ENCODE results near the gene PAQR4.

Gene PAQR4

DNA sequence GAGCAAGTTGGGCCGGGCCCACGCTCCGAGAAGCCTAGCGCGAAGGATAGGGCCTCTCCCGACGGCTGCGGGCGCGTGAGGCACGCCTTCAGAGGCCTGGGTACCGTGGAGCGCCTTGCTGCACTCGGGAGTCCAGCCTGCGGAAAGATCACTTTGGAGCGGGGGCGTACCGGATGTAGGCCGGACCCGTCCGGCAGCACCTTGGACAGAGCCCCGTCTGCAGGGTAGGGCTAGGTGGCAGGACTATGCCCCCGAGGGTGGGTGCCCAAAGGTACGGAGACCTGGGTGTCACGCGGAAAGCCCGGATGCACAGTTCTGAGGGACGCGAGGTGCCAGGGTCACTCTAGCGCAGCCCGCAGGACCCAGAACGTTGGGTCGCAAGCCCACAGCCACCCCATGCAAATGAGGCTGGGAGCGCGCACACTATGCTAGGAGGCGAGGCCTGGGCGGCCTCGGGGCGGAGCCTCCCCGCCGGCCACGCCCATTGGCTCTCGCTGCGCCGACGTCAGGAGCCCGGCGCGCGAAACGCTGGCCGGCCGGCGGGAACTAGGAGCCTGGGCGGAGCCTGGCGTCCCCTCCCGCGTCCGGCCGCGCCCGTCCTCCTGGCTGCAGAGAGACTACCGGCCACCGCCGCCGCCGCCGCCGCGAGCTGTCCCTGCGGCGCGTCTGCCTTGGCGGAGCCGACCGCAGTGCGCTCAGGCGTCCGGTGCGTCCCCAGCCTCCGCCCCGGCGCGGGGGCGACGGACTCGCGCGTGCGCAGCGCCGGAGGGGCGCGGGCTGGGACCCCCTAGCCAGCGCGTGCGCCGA, at the start of gene PAQR4 (continued):
- TF ChIP-seq WT1 (tag by site-specific recombination; IDR thresholded peaks at IDR 0.05) (no peak; the same call in 1 of the 2 replicates), ZNF157 (tag by site-specific recombination; IDR thresholded peaks at IDR 0.05) (no peak), ZNF16 (tag by site-specific recombination; IDR thresholded peaks at IDR 0.05; ENCODE audit: low read depth) (no peak), ZNF416 (tag by site-specific recombination; IDR thresholded peaks at IDR 0.05) (no peak), OVOL3 (tag by site-specific recombination; IDR thresholded peaks at IDR 0.05) (no peak), MZF1 (tag by site-specific recombination; IDR thresholded peaks at IDR 0.05; ENCODE audit: borderline replicate concordance) (no peak), CTCF (tag by site-specific recombination; IDR thresholded peaks at IDR 0.05) (no peak), ZNF391 (tag by site-specific recombination; IDR thresholded peaks at IDR 0.05; ENCODE audit: borderline replicate concordance, low read depth) (peak; percentile 80; the same call in 1 of the 2 replicates), ZNF10 (tag by site-specific recombination; IDR thresholded peaks at IDR 0.05) (0 out of 2 replicates have a peak, but pooled peaks have one; percentile 4), ZFP41 (tag by site-specific recombination; IDR thresholded peaks at IDR 0.05; ENCODE audit: borderline replicate concordance) (no peak), ZNF48 (tag by site-specific recombination; IDR thresholded peaks at IDR 0.05) (no peak), ZNF639 (tag by site-specific recombination; IDR thresholded peaks at IDR 0.05) (peak; percentile 70; the same call in 1 of the 2 replicates), ZNF404 (tag by site-specific recombination; IDR thresholded peaks at IDR 0.05) (no peak), ZNF561 (tag by site-specific recombination; IDR thresholded peaks at IDR 0.05; ENCODE audit: borderline replicate concordance) (0 out of 2 replicates have a peak, but pooled peaks have one; percentile 30), SCRT2 (tag by site-specific recombination; IDR thresholded peaks at IDR 0.05) (no peak), ZNF558 (tag by site-specific recombination; IDR thresholded peaks at IDR 0.05) (no peak), ZNF645 (tag by site-specific recombination; IDR thresholded peaks at IDR 0.05) (no peak), ZSCAN30 (tag by site-specific recombination; IDR thresholded peaks at IDR 0.05) (no peak), ZNF580 (tag by site-specific recombination; IDR thresholded peaks at IDR 0.05) (peak; percentile 79; the same call in 1 of the 2 replicates), ZNF138 (tag by site-specific recombination; IDR thresholded peaks at IDR 0.05; ENCODE audit: borderline replicate concordance) (no peak)
- TF ChIP-seq, protein P1, sequence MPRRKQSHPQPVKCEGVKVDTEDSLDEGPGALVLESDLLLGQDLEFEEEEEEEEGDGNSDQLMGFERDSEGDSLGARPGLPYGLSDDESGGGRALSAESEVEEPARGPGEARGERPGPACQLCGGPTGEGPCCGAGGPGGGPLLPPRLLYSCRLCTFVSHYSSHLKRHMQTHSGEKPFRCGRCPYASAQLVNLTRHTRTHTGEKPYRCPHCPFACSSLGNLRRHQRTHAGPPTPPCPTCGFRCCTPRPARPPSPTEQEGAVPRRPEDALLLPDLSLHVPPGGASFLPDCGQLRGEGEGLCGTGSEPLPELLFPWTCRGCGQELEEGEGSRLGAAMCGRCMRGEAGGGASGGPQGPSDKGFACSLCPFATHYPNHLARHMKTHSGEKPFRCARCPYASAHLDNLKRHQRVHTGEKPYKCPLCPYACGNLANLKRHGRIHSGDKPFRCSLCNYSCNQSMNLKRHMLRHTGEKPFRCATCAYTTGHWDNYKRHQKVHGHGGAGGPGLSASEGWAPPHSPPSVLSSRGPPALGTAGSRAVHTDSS (tag by site-specific recombination; IDR thresholded peaks at IDR 0.05), result no peak
- TF ChIP-seq, protein P2, sequence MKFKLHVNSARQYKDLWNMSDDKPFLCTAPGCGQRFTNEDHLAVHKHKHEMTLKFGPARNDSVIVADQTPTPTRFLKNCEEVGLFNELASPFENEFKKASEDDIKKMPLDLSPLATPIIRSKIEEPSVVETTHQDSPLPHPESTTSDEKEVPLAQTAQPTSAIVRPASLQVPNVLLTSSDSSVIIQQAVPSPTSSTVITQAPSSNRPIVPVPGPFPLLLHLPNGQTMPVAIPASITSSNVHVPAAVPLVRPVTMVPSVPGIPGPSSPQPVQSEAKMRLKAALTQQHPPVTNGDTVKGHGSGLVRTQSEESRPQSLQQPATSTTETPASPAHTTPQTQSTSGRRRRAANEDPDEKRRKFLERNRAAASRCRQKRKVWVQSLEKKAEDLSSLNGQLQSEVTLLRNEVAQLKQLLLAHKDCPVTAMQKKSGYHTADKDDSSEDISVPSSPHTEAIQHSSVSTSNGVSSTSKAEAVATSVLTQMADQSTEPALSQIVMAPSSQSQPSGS (tag by site-specific recombination; IDR thresholded peaks at IDR 0.05; ENCODE audit: low read depth), result no peak
- TF ChIP-seq, protein P3, sequence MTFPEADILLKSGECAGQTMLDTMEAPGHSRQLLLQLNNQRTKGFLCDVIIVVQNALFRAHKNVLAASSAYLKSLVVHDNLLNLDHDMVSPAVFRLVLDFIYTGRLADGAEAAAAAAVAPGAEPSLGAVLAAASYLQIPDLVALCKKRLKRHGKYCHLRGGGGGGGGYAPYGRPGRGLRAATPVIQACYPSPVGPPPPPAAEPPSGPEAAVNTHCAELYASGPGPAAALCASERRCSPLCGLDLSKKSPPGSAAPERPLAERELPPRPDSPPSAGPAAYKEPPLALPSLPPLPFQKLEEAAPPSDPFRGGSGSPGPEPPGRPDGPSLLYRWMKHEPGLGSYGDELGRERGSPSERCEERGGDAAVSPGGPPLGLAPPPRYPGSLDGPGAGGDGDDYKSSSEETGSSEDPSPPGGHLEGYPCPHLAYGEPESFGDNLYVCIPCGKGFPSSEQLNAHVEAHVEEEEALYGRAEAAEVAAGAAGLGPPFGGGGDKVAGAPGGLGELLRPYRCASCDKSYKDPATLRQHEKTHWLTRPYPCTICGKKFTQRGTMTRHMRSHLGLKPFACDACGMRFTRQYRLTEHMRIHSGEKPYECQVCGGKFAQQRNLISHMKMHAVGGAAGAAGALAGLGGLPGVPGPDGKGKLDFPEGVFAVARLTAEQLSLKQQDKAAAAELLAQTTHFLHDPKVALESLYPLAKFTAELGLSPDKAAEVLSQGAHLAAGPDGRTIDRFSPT (tag by site-specific recombination; IDR thresholded peaks at IDR 0.05), result peak; percentile 100
- TF ChIP-seq, protein P4, sequence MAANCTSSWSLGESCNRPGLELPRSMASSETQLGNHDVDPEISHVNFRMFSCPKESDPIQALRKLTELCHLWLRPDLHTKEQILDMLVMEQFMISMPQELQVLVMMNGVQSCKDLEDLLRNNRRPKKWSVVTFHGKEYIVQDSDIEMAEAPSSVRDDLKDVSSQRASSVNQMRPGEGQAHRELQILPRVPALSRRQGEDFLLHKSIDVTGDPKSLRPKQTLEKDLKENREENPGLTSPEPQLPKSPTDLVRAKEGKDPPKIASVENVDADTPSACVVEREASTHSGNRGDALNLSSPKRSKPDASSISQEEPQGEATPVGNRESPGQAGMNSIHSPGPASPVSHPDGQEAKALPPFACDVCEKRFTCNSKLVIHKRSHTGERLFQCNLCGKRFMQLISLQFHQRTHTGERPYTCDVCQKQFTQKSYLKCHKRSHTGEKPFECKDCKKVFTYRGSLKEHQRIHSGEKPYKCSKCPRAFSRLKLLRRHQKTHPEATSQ (tag by site-specific recombination; IDR thresholded peaks at IDR 0.05), result peak; percentile 79
- TF ChIP-seq, protein P5, sequence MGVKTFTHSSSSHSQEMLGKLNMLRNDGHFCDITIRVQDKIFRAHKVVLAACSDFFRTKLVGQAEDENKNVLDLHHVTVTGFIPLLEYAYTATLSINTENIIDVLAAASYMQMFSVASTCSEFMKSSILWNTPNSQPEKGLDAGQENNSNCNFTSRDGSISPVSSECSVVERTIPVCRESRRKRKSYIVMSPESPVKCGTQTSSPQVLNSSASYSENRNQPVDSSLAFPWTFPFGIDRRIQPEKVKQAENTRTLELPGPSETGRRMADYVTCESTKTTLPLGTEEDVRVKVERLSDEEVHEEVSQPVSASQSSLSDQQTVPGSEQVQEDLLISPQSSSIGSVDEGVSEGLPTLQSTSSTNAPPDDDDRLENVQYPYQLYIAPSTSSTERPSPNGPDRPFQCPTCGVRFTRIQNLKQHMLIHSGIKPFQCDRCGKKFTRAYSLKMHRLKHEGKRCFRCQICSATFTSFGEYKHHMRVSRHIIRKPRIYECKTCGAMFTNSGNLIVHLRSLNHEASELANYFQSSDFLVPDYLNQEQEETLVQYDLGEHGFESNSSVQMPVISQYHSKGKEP (tag by site-specific recombination; IDR thresholded peaks at IDR 0.05), result 0 out of 2 replicates have a peak, but pooled peaks have one; percentile 36

Measured in HEK293 (cell line).